Parathyroid adenoma (tissue), 2 donors: ENCODE data around the gene TENT4B.
A peak's percentile ranks its signal among the peaks of the same experiment; 100 is the strongest.

Experiments
- H2AFZ ChIP-seq: fragments of 300-600 bp; sonication (generic); one replicate; pipeline ENCODE4 v1.7.0; 2017; ENCODE audit warnings: antibody characterized with exemption, mild to moderate bottlenecking
- H3K27ac ChIP-seq: fragments of 300-600 bp; sonication (generic); one replicate; pipeline ENCODE4 v1.7.0; 2017
- H3K27me3 ChIP-seq: fragments of 300-600 bp; sonication (generic); one replicate; pipeline ENCODE4 v1.7.0; 2017; ENCODE audit warnings: low read length; ENCODE audit not compliant: control insufficient read depth, insufficient read depth
- H3K36me3 ChIP-seq: fragments of 300-600 bp; sonication (generic); one replicate; pipeline ENCODE4 v1.7.0; 2017; ENCODE audit warnings: low read length; ENCODE audit not compliant: control insufficient read depth, insufficient read depth
- H3K4me1 ChIP-seq: fragments of 300-600 bp; sonication (generic); one replicate; pipeline ENCODE4 v1.7.0; 2017; ENCODE audit warnings: control low read depth
- H3K4me2 ChIP-seq: fragments of 300-600 bp; sonication (generic); one replicate; pipeline ENCODE4 v1.7.0; 2017; ENCODE audit warnings: low read length
- H3K4me3 ChIP-seq: fragments of 300-600 bp; sonication (generic); one replicate; pipeline ENCODE4 v1.7.0; 2017; ENCODE audit warnings: low read depth, low read length
- H3K79me2 ChIP-seq: fragments of 300-600 bp; sonication (generic); one replicate; pipeline ENCODE4 v1.7.0; 2017; ENCODE audit warnings: control low read depth
- H3K9ac ChIP-seq: fragments of 300-600 bp; sonication (generic); one replicate; pipeline ENCODE4 v1.7.0; 2017; ENCODE audit warnings: mild to moderate bottlenecking
- H3K9me3 ChIP-seq: fragments of 300-600 bp; sonication (generic); one replicate; pipeline ENCODE4 v1.7.0; 2017; ENCODE audit warnings: low read length; ENCODE audit not compliant: control insufficient read depth
- TF ChIP-seq, protein P1 (sequence below): fragments of 300-600 bp; sonication (generic); IDR thresholded peaks from one replicate; pipeline ENCODE4 v1.7.0; 2017; ENCODE audit warnings: antibody characterized with exemption, mild to moderate bottlenecking
- donor health status: primary hyperparathyroidism.

The TENT4B gene

DNA sequence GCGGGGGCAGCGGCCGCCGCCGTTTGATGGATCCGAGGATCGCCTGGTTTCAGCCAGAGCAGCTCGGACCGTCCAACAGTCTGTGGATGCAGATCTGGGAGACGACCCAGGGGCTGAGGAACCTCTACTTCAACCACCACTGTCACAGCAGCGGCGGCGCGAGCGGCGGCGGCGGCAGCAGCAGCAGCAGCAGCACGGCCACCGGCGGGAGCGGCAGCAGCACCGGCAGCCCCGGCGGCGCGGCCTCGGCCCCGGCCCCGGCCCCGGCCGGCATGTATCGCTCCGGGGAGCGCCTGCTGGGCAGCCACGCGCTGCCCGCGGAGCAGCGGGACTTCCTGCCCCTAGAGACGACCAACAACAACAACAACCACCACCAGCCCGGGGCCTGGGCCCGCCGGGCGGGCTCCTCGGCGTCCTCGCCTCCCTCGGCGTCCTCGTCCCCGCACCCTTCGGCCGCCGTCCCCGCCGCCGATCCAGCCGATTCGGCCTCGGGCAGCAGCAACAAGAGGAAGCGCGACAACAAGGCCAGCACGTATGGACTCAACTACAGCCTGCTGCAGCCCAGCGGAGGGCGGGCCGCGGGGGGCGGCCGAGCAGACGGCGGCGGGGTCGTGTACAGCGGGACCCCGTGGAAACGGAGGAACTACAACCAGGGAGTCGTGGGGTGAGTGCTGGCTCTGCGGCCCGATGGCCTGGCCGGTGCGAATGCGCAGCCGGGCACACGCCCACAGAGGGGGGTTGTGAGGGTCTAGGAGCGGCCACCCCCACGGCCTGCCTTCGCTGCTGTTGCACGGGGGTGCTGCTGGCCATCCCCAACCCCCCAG, 702 bp downstream of the TENT4B start:
- Histone ChIP-seq H3K4me3 (peak overlapping the region; percentile 64), H3K4me1 (peaks cover 9% of the 10 kb centered on the region), H3K4me2 (peak overlapping the region; percentile 90), H3K79me2 (peaks cover 36% of the 10 kb centered on the region), H2AFZ (peak overlapping the region; percentile 39), H3K9ac (peak overlapping the region; percentile 3), H3K9me3 (no peaks in the 10 kb centered on the region), H3K27me3 (no peaks in the 10 kb centered on the region), H3K27ac (peak overlapping the region; percentile 31), H3K36me3 (no peaks in the 10 kb centered on the region)
- TF ChIP-seq, protein P1, sequence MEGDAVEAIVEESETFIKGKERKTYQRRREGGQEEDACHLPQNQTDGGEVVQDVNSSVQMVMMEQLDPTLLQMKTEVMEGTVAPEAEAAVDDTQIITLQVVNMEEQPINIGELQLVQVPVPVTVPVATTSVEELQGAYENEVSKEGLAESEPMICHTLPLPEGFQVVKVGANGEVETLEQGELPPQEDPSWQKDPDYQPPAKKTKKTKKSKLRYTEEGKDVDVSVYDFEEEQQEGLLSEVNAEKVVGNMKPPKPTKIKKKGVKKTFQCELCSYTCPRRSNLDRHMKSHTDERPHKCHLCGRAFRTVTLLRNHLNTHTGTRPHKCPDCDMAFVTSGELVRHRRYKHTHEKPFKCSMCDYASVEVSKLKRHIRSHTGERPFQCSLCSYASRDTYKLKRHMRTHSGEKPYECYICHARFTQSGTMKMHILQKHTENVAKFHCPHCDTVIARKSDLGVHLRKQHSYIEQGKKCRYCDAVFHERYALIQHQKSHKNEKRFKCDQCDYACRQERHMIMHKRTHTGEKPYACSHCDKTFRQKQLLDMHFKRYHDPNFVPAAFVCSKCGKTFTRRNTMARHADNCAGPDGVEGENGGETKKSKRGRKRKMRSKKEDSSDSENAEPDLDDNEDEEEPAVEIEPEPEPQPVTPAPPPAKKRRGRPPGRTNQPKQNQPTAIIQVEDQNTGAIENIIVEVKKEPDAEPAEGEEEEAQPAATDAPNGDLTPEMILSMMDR = no peak

DNA sequence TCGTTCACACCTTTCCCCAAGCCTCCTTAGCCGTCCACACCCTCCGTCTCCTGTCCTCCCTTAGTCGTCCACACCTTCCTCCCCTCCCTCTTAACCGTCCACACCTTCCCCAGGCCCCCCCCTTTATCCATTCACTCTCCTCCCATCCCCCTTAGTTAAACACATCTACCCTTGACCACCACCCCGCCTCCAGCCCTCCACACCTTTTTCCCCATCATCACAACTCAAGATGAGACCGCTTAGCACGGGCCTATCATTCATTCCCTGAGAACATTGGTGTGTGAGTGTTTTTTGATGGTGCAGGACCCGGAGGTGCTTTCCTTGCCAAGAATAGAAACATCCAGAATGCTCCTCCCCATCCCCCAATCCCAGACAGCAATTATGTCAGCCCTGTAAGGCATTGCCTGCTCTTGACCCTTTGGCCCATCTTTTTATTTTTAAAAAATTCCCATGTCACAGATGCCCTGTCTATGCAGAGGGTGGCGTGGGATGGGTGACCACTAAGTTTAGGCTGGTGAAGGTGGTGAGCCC, 1.4 kb downstream of the TENT4B start:
- Histone ChIP-seq H3K4me3 (peak overlapping the region; percentile 64), H3K4me2 (peak overlapping the region; percentile 90), H3K9me3 (no peaks in the 10 kb centered on the region), H2AFZ (no peak overlapping the region), H3K36me3 (no peaks in the 10 kb centered on the region), H3K79me2 (peaks cover 36% of the 10 kb centered on the region), H3K27me3 (no peaks in the 10 kb centered on the region), H3K4me1 (peaks cover 9% of the 10 kb centered on the region), H3K27ac (peak overlapping the region; percentile 31), H3K9ac (no peak overlapping the region)
- TF ChIP-seq, protein P1 = no peak

DNA sequence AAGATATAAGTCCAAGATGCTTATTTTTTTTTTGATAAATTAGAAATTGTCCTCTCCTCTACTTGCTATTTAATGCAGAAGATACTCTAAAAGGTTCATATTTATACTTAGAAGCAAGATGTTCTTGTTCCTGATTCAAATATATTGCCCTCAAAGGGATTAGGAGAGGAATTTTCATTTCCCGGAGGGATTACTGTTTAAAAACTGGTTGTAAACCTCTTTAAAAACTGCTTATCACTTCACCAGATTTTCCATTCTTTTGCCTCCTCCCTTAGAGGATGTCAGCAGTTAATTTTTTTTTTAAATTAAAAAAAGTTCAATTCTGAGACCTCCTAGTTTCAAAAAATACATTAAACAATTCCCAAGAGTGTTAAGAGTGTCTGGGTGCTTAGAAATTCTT, 2.8 kb downstream of the TENT4B start:
- Histone ChIP-seq H2AFZ (peak overlapping the region; percentile 6), H3K4me1 (peaks cover 9% of the 10 kb centered on the region), H3K9me3 (no peaks in the 10 kb centered on the region), H3K27me3 (no peaks in the 10 kb centered on the region), H3K27ac (peak overlapping the region; percentile 17), H3K36me3 (no peaks in the 10 kb centered on the region), H3K4me3 (peak overlapping the region; percentile 27), H3K4me2 (peak overlapping the region; percentile 90), H3K79me2 (peaks cover 36% of the 10 kb centered on the region), H3K9ac (no peak overlapping the region)
- TF ChIP-seq, protein P1 = no peak

DNA sequence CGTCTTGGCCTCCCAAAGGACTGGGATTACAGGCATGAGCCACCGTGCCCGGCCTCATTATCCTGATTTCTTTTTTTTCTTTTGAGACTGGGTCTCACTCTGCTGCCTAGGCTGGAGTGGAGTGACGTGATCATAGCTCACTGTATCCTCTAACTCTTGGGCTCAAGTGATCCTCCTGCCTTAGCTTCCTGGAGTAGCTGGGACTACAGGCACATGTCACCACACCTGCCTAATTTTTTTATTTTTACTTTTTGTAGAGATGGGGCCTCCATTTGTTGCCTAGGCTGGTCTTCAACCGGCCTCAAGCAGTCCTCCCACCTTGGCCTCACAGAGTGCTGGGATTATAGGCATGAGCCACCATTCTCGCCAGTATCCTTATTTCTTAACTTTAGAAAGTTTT, 3.5 kb downstream of the TENT4B start:
- Histone ChIP-seq H3K36me3 (no peaks in the 10 kb centered on the region), H3K27ac (no peak overlapping the region), H3K4me1 (peaks cover 9% of the 10 kb centered on the region), H3K4me2 (no peak overlapping the region), H2AFZ (no peak overlapping the region), H3K9me3 (no peaks in the 10 kb centered on the region), H3K27me3 (no peaks in the 10 kb centered on the region), H3K79me2 (peaks cover 36% of the 10 kb centered on the region), H3K9ac (no peak overlapping the region), H3K4me3 (no peak overlapping the region)
- TF ChIP-seq, protein P1 = no peak
